NT2/D1 (cell line): ENCODE results near the gene PAPLN.

Experiments used
- SUZ12 ChIP-seq: IDR thresholded peaks from 2 replicates; pipeline ENCODE4 v1.6.1; 2011; ENCODE audit not compliant: insufficient read length, insufficient read depth; ENCODE audit errors: extremely low read depth
- YY1 ChIP-seq: IDR thresholded peaks from 2 replicates; pipeline ENCODE4 v1.6.1; 2011; ENCODE audit not compliant: insufficient read length, insufficient read depth
- ZNF274 ChIP-seq: IDR thresholded peaks from 2 replicates; pipeline ENCODE4 v1.6.1; 2011; ENCODE audit warnings: mild to moderate bottlenecking, low read depth, low read length

DNA sequence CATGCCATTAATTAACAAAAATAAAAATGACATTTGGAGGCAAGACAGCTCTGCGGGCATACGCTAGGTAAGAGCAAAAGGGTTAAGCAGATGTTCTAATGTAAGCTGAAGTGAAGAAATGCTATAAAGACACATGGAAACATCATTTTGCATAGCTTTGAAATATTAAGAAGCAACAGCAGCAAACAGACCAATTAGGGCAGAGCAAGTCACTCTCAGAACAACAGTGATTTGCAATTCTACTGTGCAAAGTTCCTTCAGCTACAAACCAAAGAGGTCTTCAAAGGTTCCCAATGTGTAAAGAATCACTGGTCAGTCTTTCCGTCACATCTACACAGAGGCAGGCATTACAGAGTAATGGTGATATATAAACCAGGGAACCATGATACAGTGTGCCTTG, 68.2 kb downstream of the PAPLN start:
- TF ChIP-seq ZNF274, result no peak
- TF ChIP-seq YY1, result no peak
- TF ChIP-seq SUZ12, result no peak
